Measurements from ENCODE around the gene CABP7.

The CABP7 gene

GRCh38 chr22:29780748-29781676, 61.2 kb downstream of the CABP7 start:
- no peak for DNase-seq

All from activated CD4-positive, alpha-beta T cell treated with anti-CD3 and anti-CD28 coated beads for 1 hour (primary cell).